ENCODE data around the gene ZMPSTE24. TPM values are rescaled to one million over a fixed set of nuclear protein-coding genes. Genes with fewer than 3 reads are reported as not detected.

ZMPSTE24 gene
- total and polyA plus RNA-seq, 11 donors, result 20.3 to 45.8 (median 31.7) TPM

DNA sequence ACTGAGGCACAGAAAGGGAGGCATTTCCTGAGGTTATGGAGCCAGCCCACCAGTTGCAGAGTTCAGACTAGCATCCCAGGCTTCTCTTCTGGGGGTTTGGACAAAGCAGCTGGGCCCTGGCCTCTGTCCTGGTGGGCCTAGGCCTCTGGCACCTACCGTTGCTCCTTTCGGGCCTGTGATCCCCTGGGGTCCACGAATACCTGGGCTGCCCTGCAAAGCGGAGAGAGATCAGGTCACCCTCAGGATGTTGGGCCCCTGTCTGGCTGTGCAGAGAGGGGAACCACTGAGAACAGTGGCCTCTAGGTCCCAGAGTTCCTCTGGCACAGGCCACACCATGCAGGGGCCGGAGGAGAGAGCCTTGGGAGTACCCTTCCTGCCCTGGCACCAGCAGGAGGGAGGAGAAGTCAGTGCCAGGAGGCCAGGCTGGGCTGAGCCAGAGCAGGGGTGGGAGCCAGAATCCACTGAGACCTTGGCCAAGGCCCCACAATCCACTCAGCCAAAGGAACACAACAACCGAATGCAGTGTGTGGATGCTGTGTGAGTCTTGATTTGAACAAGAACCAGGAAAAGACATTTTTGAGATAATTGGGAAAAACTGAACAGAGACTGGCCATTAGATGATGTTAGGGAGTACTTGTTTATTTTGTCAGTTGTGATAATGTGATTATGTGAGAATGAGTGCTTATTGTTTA is 50.1 kb downstream of the ZMPSTE24 start:
- H3K36me3 ChIP-seq, result no peaks in the 10 kb centered on the region
- WGBS, 4 donors, result 62 to 72% (median 69%) methylated on average over 5 to 6 of the region's 6 CpGs
- H3K27ac ChIP-seq, result no peak overlapping the region
- no peak overlapping the region for H3K4me3 ChIP-seq
- intact Hi-C loops (cut with DNase I), result no loop called here
- H3K4me1 ChIP-seq, result peaks cover 0 to 13% (median 0%) of the 10 kb centered on the region in 12 donors
- no peaks in the 10 kb centered on the region for H3K9me3 ChIP-seq
- peak; percentile 76 to 86 (median 82) for ATAC-seq
- DNase-seq, result peak in 3 of 5 donors; percentile 41 to 64 (median 52)
- no peak for TF ChIP-seq CTCF (IDR thresholded peaks at IDR 0.05)
- TF ChIP-seq POLR2A (IDR thresholded peaks at IDR 0.05), result no peak
- peaks cover 0 to 10% (median 0%) of the 10 kb centered on the region in 9 donors for H3K27me3 ChIP-seq

GRCh38 chr1:40309374-40310128 is 51.5 kb downstream of the ZMPSTE24 start:
- intact Hi-C loops (cut with DNase I), result loop anchor here in 2 of 10 donors (5.0 to 10.0 kb wide), 2 partner anchors 95 to 152 kb away; no protein-coding TSS in a partner anchor
- peaks cover 0 to 6% (median 0%) of the 10 kb centered on the region in 9 donors for H3K27me3 ChIP-seq
- no peaks in the 10 kb centered on the region for H3K36me3 ChIP-seq
- no peak for DNase-seq
- no peak overlapping the region for H3K27ac ChIP-seq
- no peak for ATAC-seq
- no peak for TF ChIP-seq POLR2A (IDR thresholded peaks at IDR 0.05)
- no peak for TF ChIP-seq CTCF (IDR thresholded peaks at IDR 0.05)
- WGBS, 4 donors, result 73 to 84% (median 78%) methylated on average over 8 of the region's 8 CpGs
- no peak overlapping the region for H3K4me3 ChIP-seq
- H3K4me1 ChIP-seq, result peaks cover 0 to 13% (median 0%) of the 10 kb centered on the region in 12 donors
- H3K9me3 ChIP-seq, result no peaks in the 10 kb centered on the region

- 79 to 100% (median 89%) methylated on average over 2 of the region's 2 CpGs for WGBS, 4 donors
- Histone ChIP-seq H3K9me3 (no peaks in the 10 kb centered on the region), H3K27me3 (peaks cover 0 to 10% (median 0%) of the 10 kb centered on the region in 9 donors), H3K27ac (no peak overlapping the region), H3K4me1 (peaks cover 0 to 19% (median 3%) of the 10 kb centered on the region in 12 donors), H3K36me3 (no peaks in the 10 kb centered on the region), H3K4me3 (no peak overlapping the region)
- ATAC-seq (no peak), DNase-seq (no peak)
- TF ChIP-seq POLR2A (IDR thresholded peaks at IDR 0.05), result no peak
- TF ChIP-seq CTCF (IDR thresholded peaks at IDR 0.05), result no peak
- intact Hi-C loops (cut with DNase I), result loop anchor here in 2 of 10 donors (5.0 to 10.0 kb wide), 2 partner anchors 95 to 153 kb away; no protein-coding TSS in a partner anchor
These were observed 52.1 kb downstream of the ZMPSTE24 start for GRCh38 chr1:40310129-40310461.
